COR-L47 (cell line): ENCODE measurements around the gene IQCH.

Experiments
- DNase-seq: peaks from one replicate; lab custom pipeline; 2025; lab: John Stamatoyannopoulos, UW

The IQCH gene

DNA sequence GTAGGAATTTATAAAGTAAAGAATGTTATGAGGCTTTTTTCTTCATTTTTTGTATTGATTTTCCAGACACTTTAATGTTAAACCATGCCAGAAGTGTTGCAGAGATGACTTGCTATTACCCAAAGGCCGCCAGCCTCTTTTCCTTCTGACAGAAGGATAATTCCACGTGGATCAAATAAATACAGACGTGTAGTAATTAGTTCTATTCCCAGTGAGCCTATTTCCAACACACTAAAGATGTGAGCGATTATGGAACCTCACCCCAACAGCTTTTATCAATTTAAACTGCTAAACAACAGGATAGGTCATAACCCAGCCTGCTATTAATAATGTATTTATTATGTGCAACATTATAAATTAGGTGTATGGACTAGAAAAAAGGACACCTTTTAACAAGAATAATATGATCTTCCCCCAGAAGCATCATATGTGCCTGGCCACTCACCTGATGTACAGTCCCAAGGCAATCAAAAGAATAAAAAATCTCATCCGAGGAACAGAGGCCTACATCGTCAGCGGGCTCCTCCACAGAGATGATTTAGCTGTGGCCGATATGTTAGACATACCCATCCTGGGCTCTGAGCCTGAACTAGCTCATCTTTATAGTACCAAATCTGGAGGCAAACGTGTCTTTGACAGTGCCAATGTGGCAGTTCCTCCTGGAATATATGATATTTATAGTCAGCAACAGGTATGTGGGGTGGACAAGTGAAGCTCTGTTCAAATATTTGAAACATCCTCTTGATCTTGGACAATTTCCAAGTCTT is 140.5 kb downstream of the IQCH start:
- DNase-seq, result no peak

DNA sequence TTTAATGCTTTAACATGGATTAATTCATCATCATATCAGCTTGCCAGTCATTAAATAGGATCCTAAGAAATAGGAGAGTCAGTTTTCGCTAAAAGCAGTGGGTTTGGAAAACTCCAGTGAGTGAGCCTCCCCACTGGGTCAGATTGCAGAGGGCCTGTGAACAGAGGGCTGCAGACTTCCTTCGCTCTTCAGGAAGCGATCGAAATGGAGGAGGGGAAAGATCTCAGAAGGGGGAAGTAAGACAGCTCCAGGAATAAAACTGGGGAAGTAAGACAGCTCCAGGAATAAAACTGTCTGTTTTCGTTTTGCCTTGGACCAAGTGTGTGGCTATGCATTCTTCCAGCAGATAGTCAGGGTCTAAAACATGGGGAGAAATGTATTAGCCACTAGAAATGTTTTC is 141.5 kb downstream of the IQCH start:
- no peak for DNase-seq

DNA sequence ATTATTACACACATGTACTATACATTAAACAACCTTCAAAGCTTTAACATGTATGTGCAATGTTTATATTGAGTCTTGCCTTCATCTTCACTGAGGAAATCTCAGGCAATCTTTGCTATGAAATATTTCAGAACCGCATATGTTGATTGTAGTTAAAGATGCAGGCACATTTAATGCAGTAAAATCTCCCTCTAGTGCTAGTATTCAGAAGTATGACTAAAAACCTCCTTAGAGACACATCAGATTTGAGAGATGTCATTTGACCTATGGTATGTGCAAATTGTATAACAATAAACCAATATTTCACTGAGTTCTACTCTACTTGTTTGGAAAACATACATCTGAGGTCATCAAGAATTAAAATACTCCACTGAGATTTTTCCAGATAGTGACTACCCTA is 142.6 kb downstream of the IQCH start:
- no peak for DNase-seq

DNA sequence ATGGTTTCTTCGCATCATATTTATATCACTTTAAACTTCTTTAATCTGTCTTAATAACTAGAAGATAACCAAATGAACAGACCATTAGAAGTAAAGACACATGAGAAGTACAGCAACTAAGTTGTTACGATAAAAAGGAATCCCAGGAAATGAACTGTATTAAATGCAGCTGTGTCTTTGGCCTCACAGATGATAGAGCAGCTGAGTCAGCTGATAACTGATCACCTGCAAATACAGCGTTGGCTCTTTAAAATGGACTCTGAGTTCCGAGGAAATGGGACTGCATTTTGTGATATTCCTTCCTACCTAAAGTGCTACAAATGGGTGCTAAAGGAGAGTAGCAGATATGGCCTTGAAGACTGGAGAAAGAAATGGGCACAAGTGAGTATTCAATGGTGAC is 145.3 kb downstream of the IQCH start:
- DNase-seq, result no peak

DNA sequence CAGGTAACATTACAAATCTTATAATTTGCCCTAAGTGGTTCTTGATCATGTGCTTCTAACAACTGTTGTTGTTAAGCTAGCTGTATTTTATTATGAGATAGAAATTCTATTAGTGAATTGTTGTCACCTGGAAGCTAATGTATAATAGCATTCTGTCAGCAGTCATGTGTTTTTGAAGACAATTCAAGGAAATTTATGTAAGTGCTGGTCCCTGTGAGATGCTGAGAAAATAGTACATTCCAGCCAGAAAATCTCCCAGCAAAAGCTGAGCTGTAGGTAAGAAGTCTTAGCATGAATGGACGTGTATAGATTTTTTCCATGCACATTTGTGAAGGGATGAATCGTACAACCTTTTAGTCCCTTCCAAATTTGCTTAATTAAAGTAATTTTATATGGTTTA is 146.3 kb downstream of the IQCH start:
- no peak for DNase-seq

- no peak for DNase-seq
Observed at GRCh38 chr15:67401336-67401735, 146.8 kb downstream of the IQCH start.

GRCh38 chr15:67403428-67404154 is 149.0 kb downstream of the IQCH start:
- no peak for DNase-seq

GRCh38 chr15:67405208-67406191 is 150.9 kb downstream of the IQCH start:
- DNase-seq, result no peak

DNA sequence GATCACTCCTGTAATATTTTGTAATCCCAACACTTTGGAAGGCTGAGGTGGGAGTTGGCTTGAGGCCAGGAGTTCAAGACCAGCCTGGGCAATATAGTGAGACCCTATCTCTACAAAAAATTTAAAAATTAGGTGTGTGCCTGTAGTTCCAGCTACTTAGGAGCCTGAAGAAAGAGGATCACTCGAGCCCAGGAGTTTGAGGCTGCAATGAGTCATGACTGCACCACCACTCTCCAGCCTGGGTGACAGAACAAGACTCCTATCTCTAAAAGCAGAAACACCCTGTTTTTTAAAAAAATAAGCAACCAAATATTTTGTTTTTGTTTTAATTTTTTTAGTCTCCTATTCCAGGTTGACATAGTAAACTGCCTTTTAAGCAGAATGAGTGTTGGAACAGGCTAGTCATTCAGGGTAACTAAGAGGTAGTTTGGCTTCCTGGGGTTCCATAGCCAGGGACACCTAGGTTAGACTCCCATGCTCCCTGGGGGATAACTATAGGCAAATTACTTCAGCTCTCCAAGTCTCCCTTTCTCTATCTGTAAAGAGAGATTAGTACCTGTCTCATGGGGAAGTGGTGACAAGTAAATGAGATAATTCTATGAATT is 151.8 kb downstream of the IQCH start:
- no peak for DNase-seq

GRCh38 chr15:67407786-67408185 is 153.2 kb downstream of the IQCH start:
- DNase-seq, result peak; percentile 92

- DNase-seq, result peak; percentile 45
Observed at GRCh38 chr15:67409175-67409574, 154.6 kb downstream of the IQCH start.

DNA sequence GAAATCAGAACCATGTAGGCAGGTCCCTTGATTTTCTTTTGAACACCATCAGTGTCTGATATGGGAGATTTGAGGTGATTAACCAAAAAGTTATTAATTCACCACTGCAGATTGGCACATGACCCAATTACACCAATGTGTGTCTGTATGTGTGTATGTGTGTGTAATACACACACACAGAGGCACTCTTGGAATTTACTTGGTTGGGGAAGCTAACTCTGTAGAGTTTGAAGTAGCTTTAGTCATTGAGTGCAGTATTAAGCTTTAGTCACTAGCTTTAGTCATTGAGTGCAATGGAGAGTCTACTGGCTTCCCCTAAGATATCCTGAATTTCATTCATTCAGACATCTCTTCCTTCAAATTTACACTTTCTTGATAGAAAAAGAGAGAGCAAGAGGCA is 156.9 kb downstream of the IQCH start:
- no peak for DNase-seq

GRCh38 chr15:67413770-67414390 is 159.3 kb downstream of the IQCH start:
- DNase-seq, result no peak

DNA sequence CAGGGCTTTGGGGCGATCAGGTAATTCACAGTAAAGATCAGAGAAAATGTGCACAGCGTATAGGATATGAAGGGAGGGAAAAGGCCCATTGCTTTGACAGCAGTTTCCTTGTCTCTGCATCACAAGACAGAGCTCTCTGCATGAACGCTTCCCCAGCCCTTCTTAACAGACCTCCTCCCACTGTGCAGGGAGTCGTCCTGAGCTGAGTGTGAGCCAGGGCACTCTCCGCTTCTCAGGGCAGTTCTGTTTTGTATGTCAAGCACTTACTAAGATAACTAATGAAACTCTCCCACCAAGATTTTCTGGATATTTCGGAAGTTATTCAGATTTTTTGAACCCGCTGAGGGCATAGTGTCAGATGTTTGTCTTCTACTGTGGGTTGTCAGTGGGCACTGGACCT is 160.6 kb downstream of the IQCH start:
- no peak for DNase-seq

- DNase-seq, result no peak
Observed at GRCh38 chr15:67416891-67417290, 162.3 kb downstream of the IQCH start.

GRCh38 chr15:67419705-67420104 is 165.1 kb downstream of the IQCH start:
- no peak for DNase-seq

DNA sequence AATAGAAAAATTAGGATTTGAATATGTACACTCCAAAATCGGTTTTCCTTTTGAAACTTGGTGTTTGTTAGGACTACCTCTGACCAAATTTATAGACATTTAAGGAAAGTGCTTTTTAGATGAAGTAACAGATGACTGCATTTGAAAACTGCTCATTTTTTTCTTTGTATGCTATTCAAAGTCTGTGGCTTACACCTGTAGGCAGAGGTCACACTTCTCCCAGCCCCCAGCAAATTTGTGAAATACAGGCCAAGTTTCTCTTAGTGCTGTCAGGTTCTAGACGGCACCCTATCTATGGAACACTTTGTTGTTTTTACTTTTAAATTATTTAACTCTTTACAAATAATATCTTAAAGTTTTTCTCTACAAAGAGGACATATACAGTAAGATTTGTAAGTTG is 165.6 kb downstream of the IQCH start:
- no peak for DNase-seq

DNA sequence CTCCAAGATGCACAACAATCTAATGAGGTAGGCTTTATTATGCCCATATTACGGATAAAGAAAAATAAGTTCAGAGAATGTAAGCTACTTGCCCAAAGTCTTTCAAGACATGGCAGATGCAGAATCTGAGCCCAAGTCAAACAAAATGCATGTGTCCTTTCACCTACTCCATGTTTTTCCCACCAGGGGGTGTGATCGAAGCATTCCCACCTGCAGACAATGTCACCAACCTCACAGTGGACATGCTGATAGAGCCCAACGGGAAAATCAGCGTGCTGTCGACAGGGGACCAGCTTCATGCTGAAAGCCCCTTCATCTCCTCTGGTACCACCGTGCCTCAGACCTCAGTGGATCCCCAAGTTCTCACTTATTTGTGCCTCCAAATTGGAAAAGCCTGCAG is 166.5 kb downstream of the IQCH start:
- no peak for DNase-seq

- DNase-seq, result no peak
Observed at GRCh38 chr15:67422296-67422695, 167.7 kb downstream of the IQCH start.

DNA sequence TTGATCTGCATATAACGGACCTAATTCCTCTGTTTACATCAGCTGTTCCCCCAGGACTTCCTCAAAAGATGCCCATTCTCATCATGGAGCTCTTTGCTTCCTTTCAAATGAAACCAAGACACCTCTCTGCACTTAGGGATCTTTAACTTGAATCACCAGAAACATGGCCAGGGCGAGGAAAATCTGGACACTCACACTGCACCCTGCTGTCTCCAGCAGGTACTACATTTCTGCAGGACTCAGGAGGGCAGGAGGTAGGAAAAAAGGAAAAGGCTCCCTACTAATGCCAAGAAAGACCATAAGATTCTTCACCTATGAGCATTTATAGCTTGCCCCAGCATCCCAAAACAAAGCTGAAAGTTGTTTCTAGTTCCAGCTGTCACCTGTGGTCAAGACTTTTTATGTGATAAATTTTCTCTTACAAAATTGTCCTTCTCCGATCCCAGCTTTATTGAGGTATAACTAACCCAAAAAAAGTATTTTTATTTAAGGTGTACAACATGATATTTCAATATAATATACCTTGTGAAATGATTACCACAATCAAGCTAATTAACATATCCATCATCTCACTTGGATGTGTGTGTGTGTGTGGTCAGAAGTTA is 179.0 kb downstream of the IQCH start:
- peak; percentile 23 for DNase-seq
